ENCODE data around the gene KCNH6. TPM values are rescaled to one million over a fixed set of nuclear protein-coding genes. Genes with fewer than 3 reads are reported as not detected.

KCNH6 gene
- polyA plus RNA-seq, 3 donors: 1.7 to 2.7 (median 2.3) TPM

GRCh38 chr17:63483038-63483437, 40.1 kb upstream of the KCNH6 start:
- no peak for DNase-seq (ENCODE audit: extremely low read depth in 1 of 11, low read depth in 9 of 11, low spot score in 4 of 11)

- no peak for DNase-seq (ENCODE audit: extremely low read depth in 1 of 11, low read depth in 9 of 11, low spot score in 4 of 11)
Measured at GRCh38 chr17:63483655-63484575, 39.2 kb upstream of the KCNH6 start.

GRCh38 chr17:63486317-63487013, 36.7 kb upstream of the KCNH6 start:
- no peak for DNase-seq (ENCODE audit: extremely low read depth in 1 of 11, low read depth in 9 of 11, low spot score in 4 of 11)

GRCh38 chr17:63487014-63487339, 36.2 kb upstream of the KCNH6 start:
- no peak for DNase-seq (ENCODE audit: extremely low read depth in 1 of 11, low read depth in 9 of 11, low spot score in 4 of 11)

- no peak for DNase-seq (ENCODE audit: extremely low read depth in 1 of 11, low read depth in 9 of 11, low spot score in 4 of 11)
Measured at GRCh38 chr17:63488851-63489250, 34.3 kb upstream of the KCNH6 start.

GRCh38 chr17:63489291-63489690, 33.9 kb upstream of the KCNH6 start:
- DNase-seq (ENCODE audit: extremely low read depth in 1 of 11, low read depth in 9 of 11, low spot score in 4 of 11): no peak

- no peak for DNase-seq (ENCODE audit: extremely low read depth in 1 of 11, low read depth in 9 of 11, low spot score in 4 of 11)
Measured at GRCh38 chr17:63490329-63490728, 32.8 kb upstream of the KCNH6 start.

- DNase-seq (ENCODE audit: extremely low read depth in 1 of 11, low read depth in 9 of 11, low spot score in 4 of 11): no peak
Measured at GRCh38 chr17:63490858-63491400, 32.2 kb upstream of the KCNH6 start.

GRCh38 chr17:63491413-63491812, 31.7 kb upstream of the KCNH6 start:
- no peak for DNase-seq (ENCODE audit: extremely low read depth in 1 of 11, low read depth in 9 of 11, low spot score in 4 of 11)

- peak in 1 of 11 donors; percentile 59 for DNase-seq (ENCODE audit: extremely low read depth in 1 of 11, low read depth in 9 of 11, low spot score in 4 of 11)
Measured at GRCh38 chr17:63491977-63492618, 31.1 kb upstream of the KCNH6 start.

GRCh38 chr17:63492940-63493339, 30.2 kb upstream of the KCNH6 start:
- no peak for DNase-seq (ENCODE audit: extremely low read depth in 1 of 11, low read depth in 9 of 11, low spot score in 4 of 11)

- DNase-seq (ENCODE audit: extremely low read depth in 1 of 11, low read depth in 9 of 11, low spot score in 4 of 11): no peak
Measured at GRCh38 chr17:63493411-63493810, 29.7 kb upstream of the KCNH6 start.

GRCh38 chr17:63494300-63494928, 28.7 kb upstream of the KCNH6 start:
- DNase-seq (ENCODE audit: extremely low read depth in 1 of 11, low read depth in 9 of 11, low spot score in 4 of 11): no peak

GRCh38 chr17:63495491-63495890, 27.7 kb upstream of the KCNH6 start:
- DNase-seq (ENCODE audit: extremely low read depth in 1 of 11, low read depth in 9 of 11, low spot score in 4 of 11): no peak

GRCh38 chr17:63496177-63496576, 27.0 kb upstream of the KCNH6 start:
- no peak for DNase-seq (ENCODE audit: extremely low read depth in 1 of 11, low read depth in 9 of 11, low spot score in 4 of 11)

GRCh38 chr17:63496663-63497400, 26.3 kb upstream of the KCNH6 start:
- no peak for DNase-seq (ENCODE audit: extremely low read depth in 1 of 11, low read depth in 9 of 11, low spot score in 4 of 11)

GRCh38 chr17:63497708-63498483, 25.3 kb upstream of the KCNH6 start:
- DNase-seq (ENCODE audit: extremely low read depth in 1 of 11, low read depth in 9 of 11, low spot score in 4 of 11): no peak

- DNase-seq (ENCODE audit: extremely low read depth in 1 of 11, low read depth in 9 of 11, low spot score in 4 of 11): no peak
Measured at GRCh38 chr17:63498626-63499195, 24.4 kb upstream of the KCNH6 start.

Measured in renal cortex interstitium (tissue), 11 donors.